ENCODE results near the gene PRKAG2.

Gene PRKAG2

GRCh38 chr7:151727579-151728285, 149.2 kb downstream of the PRKAG2 start:
- peak; percentile 9 to 16 for DNase-seq (ENCODE audit: low read depth in 2 of 2)

- DNase-seq (ENCODE audit: low read depth in 2 of 2): no peak
Measured at GRCh38 chr7:151726652-151727578, 150.0 kb downstream of the PRKAG2 start.

- DNase-seq (ENCODE audit: low read depth in 2 of 2): no peak
Measured at GRCh38 chr7:151725844-151726651, 150.9 kb downstream of the PRKAG2 start.

DNA sequence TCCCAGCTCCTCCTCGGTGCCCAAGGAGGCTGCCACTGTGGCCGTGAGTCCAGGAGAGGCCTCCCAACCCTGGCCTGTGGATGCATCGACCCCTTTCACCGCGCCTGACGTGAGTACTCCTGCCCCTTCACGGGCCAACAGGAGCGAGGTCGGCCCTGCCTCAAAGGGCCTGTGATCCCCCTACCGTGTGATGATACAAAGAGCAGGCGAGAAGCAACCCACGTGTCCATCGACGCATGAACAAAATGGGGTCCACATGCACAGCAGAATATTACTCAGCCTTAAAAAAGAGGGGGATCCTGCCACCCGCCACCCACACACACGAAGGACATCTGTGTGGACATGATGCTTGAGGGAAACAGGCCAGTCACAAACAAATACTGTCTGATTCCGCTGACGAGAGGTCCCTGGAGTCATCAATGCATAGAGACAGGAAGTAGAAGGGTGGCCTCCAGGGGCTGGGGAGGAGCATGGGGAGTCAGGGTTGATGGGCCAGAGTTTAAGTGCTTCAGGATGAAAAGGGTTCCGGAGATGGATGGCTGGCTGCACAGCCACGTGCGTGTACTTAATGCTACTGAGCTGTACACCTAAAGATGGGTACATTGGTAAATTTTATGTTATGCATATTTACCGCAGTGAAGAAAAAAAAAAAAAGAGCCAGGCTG, 151.9 kb downstream of the PRKAG2 start:
- no peak for DNase-seq (ENCODE audit: low read depth in 2 of 2)

DNA sequence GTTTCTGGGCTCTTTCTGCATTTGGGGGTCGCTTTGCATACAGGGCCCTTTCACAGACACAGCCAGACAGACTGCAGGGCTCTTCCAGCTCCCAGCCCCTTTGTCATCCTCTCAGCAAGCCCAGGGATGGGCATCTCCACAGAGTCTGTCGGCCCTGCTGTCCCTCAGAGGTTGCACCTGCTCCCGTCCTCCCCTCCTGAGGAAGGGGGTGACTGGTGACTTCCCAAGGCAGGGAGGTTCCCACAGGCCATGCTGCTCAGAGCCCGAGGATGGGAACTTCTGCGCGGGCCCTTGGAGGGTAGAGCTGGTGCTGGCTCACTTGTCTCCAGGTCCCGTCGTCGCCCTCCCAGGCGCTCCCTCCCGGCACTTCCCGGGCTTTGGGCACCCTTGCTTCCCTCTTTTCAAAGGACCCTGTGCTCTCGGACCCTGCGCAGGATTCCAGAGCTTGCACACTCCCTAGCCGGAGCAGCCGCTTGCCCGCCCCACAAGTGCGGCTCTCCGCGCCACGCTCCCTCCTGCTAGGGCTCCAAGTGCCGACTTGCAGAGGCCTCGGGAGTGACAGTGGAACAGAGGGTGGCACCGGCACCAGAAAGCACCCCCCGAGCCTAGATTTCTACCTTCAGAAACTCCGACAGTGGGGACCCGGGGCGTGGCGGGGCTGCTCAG, 152.5 kb downstream of the PRKAG2 start:
- DNase-seq (ENCODE audit: low read depth in 2 of 2): no peak

- DNase-seq (ENCODE audit: low read depth in 2 of 2): no peak
Measured at GRCh38 chr7:151723321-151723720, 153.6 kb downstream of the PRKAG2 start.

DNA sequence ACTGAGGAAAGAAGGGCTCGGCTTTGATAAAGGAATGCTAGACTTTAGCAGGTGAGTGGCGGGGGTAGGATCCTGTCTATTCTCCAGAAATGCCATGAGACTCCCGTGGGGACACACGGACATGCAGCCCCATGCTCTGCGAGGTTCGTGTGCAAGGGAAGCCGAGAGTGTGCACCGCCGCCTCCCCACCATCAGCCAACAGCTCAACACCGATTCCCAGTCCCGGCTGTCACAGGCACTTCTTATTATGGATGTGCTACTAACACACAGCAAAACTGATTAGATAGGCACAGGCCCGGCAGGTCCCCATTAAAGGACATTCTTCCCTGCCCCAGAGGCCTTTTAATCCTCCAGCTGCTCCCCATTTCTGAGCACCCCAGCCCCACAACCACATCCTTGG, 154.4 kb downstream of the PRKAG2 start:
- no peak for DNase-seq (ENCODE audit: low read depth in 2 of 2)

DNA sequence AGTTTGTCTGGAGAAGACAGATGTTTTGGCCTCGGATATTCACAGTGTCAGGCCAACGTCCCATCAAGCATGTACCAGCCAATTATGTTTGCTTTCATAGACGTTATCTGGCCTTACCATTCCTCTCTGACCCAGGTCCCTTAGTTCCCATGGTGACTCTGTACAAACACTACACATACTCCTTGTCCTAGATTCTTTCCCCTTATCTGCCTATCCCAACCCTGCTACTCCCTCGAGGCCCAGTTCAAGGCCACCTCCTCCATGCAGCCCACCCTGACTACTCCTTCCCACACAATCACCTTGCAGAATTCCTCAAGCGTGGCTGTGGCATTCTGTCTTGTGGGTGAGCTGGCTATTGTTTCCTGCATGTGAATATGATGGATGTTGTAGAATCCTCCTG, 155.2 kb downstream of the PRKAG2 start:
- DNase-seq (ENCODE audit: low read depth in 2 of 2): no peak

- no peak for DNase-seq (ENCODE audit: low read depth in 2 of 2)
Measured at GRCh38 chr7:151721236-151721635, 155.7 kb downstream of the PRKAG2 start.

DNA sequence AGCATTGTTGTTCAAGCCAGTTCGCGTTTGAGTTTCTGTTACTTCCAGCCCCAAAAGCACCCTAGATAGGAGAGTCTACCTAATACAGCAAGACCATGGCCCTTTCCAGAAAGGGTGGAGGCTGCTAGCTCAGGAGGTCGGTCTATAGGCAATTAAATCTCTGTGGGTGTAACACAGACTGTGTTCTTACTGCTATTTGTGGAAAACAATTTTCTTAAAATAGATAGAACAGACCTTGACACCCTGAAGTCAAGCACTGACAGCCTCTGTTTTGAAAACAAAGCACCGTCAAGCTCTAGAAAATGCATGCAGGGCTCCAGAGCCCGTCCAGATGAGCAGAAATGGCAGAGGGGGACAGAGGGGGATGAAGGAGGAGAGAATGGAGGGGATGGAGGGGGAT, 156.6 kb downstream of the PRKAG2 start:
- no peak for DNase-seq (ENCODE audit: low read depth in 2 of 2)

GRCh38 chr7:151719897-151720242, 157.0 kb downstream of the PRKAG2 start:
- DNase-seq (ENCODE audit: low read depth in 2 of 2): no peak

GRCh38 chr7:151719031-151719896, 157.7 kb downstream of the PRKAG2 start:
- DNase-seq (ENCODE audit: low read depth in 2 of 2): no peak

- no peak for DNase-seq (ENCODE audit: low read depth in 2 of 2)
Measured at GRCh38 chr7:151717918-151718317, 159.0 kb downstream of the PRKAG2 start.

GRCh38 chr7:151717415-151717814, 159.5 kb downstream of the PRKAG2 start:
- DNase-seq (ENCODE audit: low read depth in 2 of 2): no peak

GRCh38 chr7:151716323-151716722, 160.6 kb downstream of the PRKAG2 start:
- no peak for DNase-seq (ENCODE audit: low read depth in 2 of 2)

GRCh38 chr7:151715666-151716315, 161.1 kb downstream of the PRKAG2 start:
- DNase-seq (ENCODE audit: low read depth in 2 of 2): no peak

DNA sequence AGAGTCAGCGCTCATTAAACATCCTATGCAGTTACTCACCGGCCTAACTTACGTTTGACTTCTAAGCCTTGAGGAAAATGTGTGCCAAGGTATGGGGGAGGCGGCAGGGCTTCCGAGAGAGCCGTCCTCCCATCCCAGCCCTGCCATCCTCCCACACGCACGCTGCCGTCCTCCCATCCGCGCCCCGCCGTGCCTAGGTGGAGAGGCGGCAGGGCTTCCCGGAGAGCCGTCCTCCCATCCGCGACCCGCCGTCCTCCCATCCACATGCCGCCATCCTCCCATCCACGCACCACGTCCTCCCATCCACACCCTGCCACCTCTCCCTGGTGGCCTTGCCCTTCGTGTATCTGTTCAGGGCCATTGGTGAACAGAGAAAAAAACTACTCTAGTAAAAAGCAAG, 162.7 kb downstream of the PRKAG2 start:
- DNase-seq (ENCODE audit: low read depth in 2 of 2): no peak

GRCh38 chr7:151712810-151713125, 164.1 kb downstream of the PRKAG2 start:
- DNase-seq (ENCODE audit: low read depth in 2 of 2): no peak

GRCh38 chr7:151711906-151712809, 164.8 kb downstream of the PRKAG2 start:
- DNase-seq (ENCODE audit: low read depth in 2 of 2): no peak
